Astrocyte of the spinal cord (primary cell): ENCODE results near the gene VEZF1.
"Not testable (repeated sequence)": the region's sequence is repeated elsewhere in the genome, so short reads cannot be mapped to it uniquely, and the experiment has no call there.

Source experiments
- DNase-seq: peaks from one replicate; pipeline ENCODE4 v3.0.0; 2011; ENCODE audit warnings: low read depth, low spot score
- H3K4me3 ChIP-seq: 2 replicates; pipeline ENCODE4 v1.5.1; 2011; ENCODE audit warnings: low read depth, mild to moderate bottlenecking, low read length, moderate library complexity
- in situ Hi-C: cut with HindIII; loops from 2 replicates; pipeline ENCODE4 v1.10.0; 2017; ENCODE audit warnings: low sequenced_read_pairs
- TF ChIP-seq, protein P1 (sequence below): IDR thresholded peaks from 2 replicates; pipeline ENCODE4 v1.5.1; 2012; ENCODE audit warnings: low read depth, mild to moderate bottlenecking, low read length, inconsistent platforms

Gene VEZF1

DNA sequence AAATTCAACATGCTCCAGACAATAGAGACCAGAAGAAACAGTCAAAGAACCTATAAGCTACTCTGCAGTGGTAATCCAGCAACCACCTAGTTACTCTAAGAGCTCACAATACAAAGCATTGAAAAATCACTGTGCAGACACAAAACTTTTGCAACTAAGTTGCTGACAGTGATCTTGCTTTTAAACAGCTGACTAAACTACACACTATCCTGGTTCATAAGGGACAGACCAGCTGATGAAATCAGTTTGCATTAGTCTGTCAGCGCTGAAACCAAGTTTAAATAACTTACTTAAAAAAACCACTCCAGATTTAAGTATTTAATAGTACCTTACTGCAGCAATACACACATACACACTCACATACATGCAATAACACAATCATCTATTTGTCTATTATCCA is 4.6 kb downstream of the VEZF1 start:
- in situ Hi-C loops = no loop called here
- no peak for DNase-seq
- TF ChIP-seq, protein P1, sequence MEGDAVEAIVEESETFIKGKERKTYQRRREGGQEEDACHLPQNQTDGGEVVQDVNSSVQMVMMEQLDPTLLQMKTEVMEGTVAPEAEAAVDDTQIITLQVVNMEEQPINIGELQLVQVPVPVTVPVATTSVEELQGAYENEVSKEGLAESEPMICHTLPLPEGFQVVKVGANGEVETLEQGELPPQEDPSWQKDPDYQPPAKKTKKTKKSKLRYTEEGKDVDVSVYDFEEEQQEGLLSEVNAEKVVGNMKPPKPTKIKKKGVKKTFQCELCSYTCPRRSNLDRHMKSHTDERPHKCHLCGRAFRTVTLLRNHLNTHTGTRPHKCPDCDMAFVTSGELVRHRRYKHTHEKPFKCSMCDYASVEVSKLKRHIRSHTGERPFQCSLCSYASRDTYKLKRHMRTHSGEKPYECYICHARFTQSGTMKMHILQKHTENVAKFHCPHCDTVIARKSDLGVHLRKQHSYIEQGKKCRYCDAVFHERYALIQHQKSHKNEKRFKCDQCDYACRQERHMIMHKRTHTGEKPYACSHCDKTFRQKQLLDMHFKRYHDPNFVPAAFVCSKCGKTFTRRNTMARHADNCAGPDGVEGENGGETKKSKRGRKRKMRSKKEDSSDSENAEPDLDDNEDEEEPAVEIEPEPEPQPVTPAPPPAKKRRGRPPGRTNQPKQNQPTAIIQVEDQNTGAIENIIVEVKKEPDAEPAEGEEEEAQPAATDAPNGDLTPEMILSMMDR = no peak
- H3K4me3 ChIP-seq = no peak overlapping the region

DNA sequence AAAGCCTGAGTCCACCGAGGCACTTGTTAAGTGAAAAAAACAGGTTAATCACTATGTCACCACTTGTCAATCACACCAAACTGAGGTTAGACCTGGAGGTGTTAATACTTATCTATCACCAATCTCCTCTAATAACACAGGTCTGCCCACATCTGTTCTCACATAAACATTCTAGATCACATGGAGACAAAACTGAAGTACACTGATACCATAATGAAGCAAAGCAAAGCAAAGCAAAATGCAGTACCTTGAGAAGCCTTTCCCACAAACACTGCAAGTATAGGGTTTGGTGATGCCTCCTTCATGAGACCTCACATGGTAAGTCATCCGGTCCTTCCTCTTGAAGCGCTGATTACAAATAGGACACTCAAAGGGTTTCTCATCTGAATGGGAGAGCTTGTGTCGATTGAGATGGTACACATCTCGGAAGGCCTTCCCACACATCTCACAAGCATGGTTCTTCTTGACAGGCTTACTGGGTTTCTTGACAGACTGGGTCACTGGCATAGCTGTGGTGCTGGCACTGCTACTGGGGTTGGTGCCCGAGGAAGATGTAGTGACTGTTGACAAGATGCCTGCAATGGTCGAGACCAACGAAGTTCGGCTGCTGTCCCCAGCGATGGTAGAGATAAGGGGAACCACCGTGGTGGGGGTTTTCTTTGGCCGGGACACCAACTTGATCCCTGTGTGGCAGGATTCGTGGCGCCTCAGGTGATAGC is 5.4 kb downstream of the VEZF1 start:
- TF ChIP-seq, protein P1 = no peak

DNA sequence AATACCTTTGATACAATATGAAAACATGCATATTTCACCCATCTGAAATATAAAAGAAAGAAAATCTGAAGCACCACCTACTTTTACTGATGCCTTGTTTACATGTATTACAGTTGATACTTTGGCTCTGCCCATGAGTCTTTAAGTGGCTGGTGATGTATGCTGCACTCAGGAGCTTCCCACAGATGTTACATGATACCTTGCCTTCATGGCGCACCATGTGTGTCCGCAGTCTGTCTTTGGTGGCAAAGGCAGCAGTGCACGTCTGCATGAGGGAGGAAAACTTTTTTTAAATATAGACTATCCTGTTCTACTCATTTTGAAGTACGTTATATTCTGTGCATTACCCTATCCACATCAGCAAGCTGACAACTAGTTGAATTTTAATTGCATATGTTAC is 7.5 kb downstream of the VEZF1 start:
- TF ChIP-seq, protein P1 = no peak
- in situ Hi-C loops = no loop called here
- no peak for DNase-seq
- H3K4me3 ChIP-seq = no peak overlapping the region

More for the DNA sequence above, 5.4 kb downstream of the VEZF1 start:
- no peak for DNase-seq
- H3K4me3 ChIP-seq = no peak overlapping the region
- in situ Hi-C loops = no loop called here

DNA sequence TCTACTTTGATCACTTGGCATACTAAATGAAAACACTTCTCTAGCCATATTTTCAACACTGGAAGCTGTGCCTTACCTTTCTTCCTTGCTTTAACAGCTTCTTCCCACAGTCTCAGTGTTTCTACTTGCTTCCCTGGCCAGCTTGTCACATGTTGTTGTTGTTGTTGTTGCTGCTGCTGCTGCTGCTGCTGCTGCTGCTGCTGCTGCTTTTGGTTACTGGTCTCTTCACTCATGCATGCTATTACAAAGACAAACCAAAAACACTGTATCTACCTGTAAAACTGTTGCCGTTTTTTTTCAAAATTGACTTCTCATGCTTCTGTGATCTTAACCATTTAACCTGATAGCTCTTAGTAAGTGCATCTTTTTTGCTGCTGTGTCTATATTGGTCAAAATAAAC is 9.0 kb downstream of the VEZF1 start:
- in situ Hi-C loops = no loop called here
- no peak overlapping the region for H3K4me3 ChIP-seq
- TF ChIP-seq, protein P1 = no peak
- DNase-seq = no peak

DNA sequence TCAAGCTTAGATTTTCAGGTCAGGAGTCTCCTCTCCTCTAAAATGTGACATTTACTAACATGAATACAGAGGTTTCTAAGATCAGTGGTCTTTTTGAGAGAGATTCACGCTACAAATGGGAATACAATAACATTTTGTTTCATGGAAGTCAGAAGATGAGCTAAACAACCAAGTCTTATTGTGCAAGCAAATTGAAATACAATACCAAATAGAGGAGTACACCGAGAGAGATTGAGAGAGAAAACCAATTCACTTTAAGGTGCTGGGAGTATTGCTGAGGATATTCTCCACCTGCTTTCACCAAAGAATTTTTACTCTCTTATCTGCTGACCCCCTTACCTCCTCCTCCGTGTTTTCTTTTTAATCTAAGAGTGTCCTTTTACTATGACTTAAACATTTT is 11.5 kb downstream of the VEZF1 start:
- in situ Hi-C loops = no loop called here

DNA sequence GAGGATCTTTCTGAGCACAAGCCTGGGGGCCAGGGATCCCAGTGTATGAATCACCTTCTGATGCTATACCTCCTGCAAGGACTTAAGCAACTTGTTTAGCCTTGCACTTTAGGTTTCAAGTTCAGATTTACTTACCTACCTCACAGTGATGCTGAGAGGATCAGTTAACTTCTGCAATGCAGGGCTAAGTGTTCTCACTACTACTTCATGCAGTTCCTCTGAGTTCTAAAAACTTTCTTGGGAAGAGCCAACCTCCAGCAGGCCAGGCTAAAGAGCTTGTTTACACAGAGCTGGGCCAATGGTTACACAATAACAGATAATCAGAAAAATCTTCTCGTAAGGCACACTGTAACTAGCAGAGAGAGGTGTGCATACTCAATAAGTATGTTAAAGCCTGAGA is 13.0 kb downstream of the VEZF1 start:
- no peak overlapping the region for H3K4me3 ChIP-seq
- TF ChIP-seq, protein P1 = no peak
- DNase-seq = peak; percentile 38
- in situ Hi-C loops = no loop called here

More for the DNA sequence above, 11.5 kb downstream of the VEZF1 start:
- DNase-seq = no peak
- TF ChIP-seq, protein P1 = no peak
- no peak overlapping the region for H3K4me3 ChIP-seq

DNA sequence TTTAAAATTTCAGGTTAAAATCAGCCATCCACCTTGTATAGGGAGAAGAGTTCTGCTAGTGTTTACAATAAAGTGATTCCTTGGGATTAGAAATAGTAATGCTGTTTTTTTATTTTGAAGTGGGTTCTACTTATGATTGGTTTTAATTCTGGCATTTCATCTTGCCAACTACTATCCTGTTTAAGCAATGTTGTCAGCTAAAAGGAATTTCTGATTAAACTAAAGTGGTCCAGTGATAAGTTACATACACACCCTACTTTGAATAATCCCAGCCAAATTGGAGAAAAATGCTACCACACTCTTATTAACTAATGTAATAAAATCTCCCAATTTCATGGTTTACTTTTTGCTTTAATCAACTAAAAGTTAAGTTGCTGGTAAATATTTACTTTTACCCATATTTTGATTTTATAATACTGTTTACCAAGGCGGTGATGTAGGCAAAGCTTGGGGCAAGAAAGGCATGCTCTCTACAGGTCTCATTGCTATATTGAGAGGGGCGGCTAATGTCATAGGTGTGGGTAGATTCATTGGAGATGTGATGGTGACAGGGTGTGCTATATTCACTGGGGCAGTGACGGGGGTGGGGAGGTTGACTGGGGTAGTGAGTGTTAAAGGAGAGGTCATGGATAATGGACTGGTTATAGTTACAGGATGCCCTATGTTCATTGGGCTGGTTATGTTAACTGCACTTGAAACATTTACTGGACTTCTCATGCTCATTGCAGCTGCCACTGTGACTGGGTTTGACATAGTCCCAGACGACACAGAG is 13.8 kb downstream of the VEZF1 start:
- DNase-seq, in situ Hi-C loops, H3K4me3 ChIP-seq: not testable (repeated sequence)
